ENCODE results near the gene USH2A.

DNA sequence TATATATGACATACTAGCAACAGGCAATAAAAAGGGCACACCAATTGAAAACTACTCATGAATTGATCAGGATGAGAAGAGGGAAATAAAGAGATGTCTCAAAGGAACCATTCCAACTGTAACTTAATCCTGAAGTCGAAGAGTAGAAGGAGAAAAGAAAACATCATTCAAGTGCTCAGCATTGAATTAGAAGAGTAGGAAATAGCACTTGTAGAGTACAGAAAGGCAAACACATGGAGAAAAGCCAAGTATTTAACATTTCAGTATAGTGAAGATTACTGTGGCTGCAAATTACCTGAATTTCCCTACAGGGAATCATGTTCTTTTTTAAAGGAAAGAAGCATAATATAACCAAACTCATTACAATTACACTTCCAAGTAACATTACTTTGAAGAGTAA is 651.1 kb downstream of the USH2A start:
- TF ChIP-seq EZH2phosphoT487 (IDR thresholded peaks at IDR 0.05; ENCODE audit: borderline replicate concordance) (no peak), CTCF (IDR thresholded peaks at IDR 0.05 in 2 of 3, conservative IDR thresholded peaks at IDR 0.05 in 1 of 3; ENCODE audit: borderline replicate concordance in 1 of 3, insufficient read depth in 1 of 3, low read depth in 2 of 3, low read length in 2 of 3) (no peak), POLR2A (IDR thresholded peaks at IDR 0.05; ENCODE audit: borderline replicate concordance, extremely low read depth, insufficient read depth, insufficient read length) (no peak), ZBTB33 (IDR thresholded peaks at IDR 0.05; ENCODE audit: extremely low read depth, insufficient replicate concordance, low read length) (no peak), MAX (IDR thresholded peaks at IDR 0.05) (no peak)

Measured in HCT116 (cell line).